H9 (cell line): ENCODE data around the gene BEX4. TPM values are rescaled to one million over a fixed set of nuclear protein-coding genes. Genes with fewer than 3 reads are reported as not detected.
"Not testable (repeated sequence)": the region's sequence is repeated elsewhere in the genome, so short reads cannot be mapped to it uniquely, and the experiment has no call there.

Experiments
- DNase-seq: peaks from one replicate; pipeline ENCODE4 v3.0.0-alpha.2; 2017
- H2AFZ ChIP-seq: one replicate; pipeline ENCODE4 v1.6.1; 2013; ENCODE audit warnings: mild to moderate bottlenecking, low read length, control low read depth, moderate library complexity
- H2AK5ac ChIP-seq: 2 replicates; pipeline ENCODE4 v1.6.1; 2013; ENCODE audit warnings: low read length, control low read depth, mixed read lengths; ENCODE audit not compliant: insufficient read length
- H2BK120ac ChIP-seq: one replicate; pipeline ENCODE4 v1.6.1; 2013; ENCODE audit warnings: low read depth, mild to moderate bottlenecking, low read length, control low read depth, inconsistent platforms; ENCODE audit not compliant: poor library complexity, severe bottlenecking
- H2BK12ac ChIP-seq: 2 replicates; pipeline ENCODE4 v1.6.1; 2013; ENCODE audit warnings: low read length, control low read depth, mixed read lengths, low read depth; ENCODE audit not compliant: insufficient read length
- H2BK15ac ChIP-seq: 2 replicates; pipeline ENCODE4 v1.6.1; 2013; ENCODE audit warnings: low read depth, low read length, control low read depth
- H2BK20ac ChIP-seq: one replicate; pipeline ENCODE4 v1.6.1; 2013; ENCODE audit warnings: low read depth, mild to moderate bottlenecking, low read length, control low read depth, inconsistent platforms; ENCODE audit not compliant: poor library complexity, severe bottlenecking
- H2BK5ac ChIP-seq: 2 replicates; pipeline ENCODE4 v1.6.1; 2013; ENCODE audit warnings: low read length, control low read depth, mixed read lengths; ENCODE audit not compliant: insufficient read length
- H3K14ac ChIP-seq: 2 replicates; pipeline ENCODE4 v1.6.1; 2013; ENCODE audit warnings: low read length, control low read depth; ENCODE audit not compliant: insufficient read depth
- H3K18ac ChIP-seq: 2 replicates; pipeline ENCODE4 v1.6.1; 2013; ENCODE audit warnings: low read depth, mild to moderate bottlenecking, mixed read lengths, low read length, control low read depth; ENCODE audit not compliant: insufficient read length
- H3K23ac ChIP-seq: 2 replicates; pipeline ENCODE4 v1.6.1; 2013; ENCODE audit warnings: low read length, control low read depth, mixed read lengths, low read depth; ENCODE audit not compliant: insufficient read length
- H3K23me2 ChIP-seq: 2 replicates; pipeline ENCODE4 v1.6.1; 2013; ENCODE audit warnings: low read depth, mild to moderate bottlenecking, mixed read lengths, low read length, control low read depth; ENCODE audit not compliant: insufficient read length, poor library complexity, severe bottlenecking
- H3K27ac ChIP-seq: 2 replicates; pipeline ENCODE4 v1.5.1; 2013; ENCODE audit warnings: low read length, control low read depth, mixed read lengths, low read depth; ENCODE audit not compliant: insufficient read length
- H3K27me3 ChIP-seq: 2 replicates; pipeline ENCODE4 v1.6.1; 2013; ENCODE audit warnings: low read length, control low read depth, inconsistent platforms; ENCODE audit not compliant: insufficient read depth
- H3K4ac ChIP-seq: 2 replicates; pipeline ENCODE4 v1.6.1; 2013; ENCODE audit warnings: low read depth, mild to moderate bottlenecking, control low read depth, inconsistent platforms, low read length, moderate library complexity
- H3K4me1 ChIP-seq: 2 replicates; pipeline ENCODE4 v1.6.1; 2013; ENCODE audit warnings: low read length, control low read depth, inconsistent platforms; ENCODE audit not compliant: insufficient read depth
- H3K4me2 ChIP-seq: 2 replicates; pipeline ENCODE4 v1.6.1; 2013; ENCODE audit warnings: low read length, control low read depth, mixed read lengths; ENCODE audit not compliant: insufficient read length, insufficient read depth
- H3K56ac ChIP-seq: 2 replicates; pipeline ENCODE4 v1.6.1; 2013; ENCODE audit warnings: low read depth, mild to moderate bottlenecking, mixed read lengths, low read length, control low read depth; ENCODE audit not compliant: insufficient read length
- H3K79me1 ChIP-seq: 2 replicates; pipeline ENCODE4 v1.6.1; 2013; ENCODE audit warnings: low read depth, mild to moderate bottlenecking, moderate library complexity, low read length, control low read depth, inconsistent platforms; ENCODE audit not compliant: insufficient read depth, poor library complexity, severe bottlenecking
- H3K79me2 ChIP-seq: 2 replicates; pipeline ENCODE4 v1.6.1; 2013; ENCODE audit warnings: low read length, control low read depth, inconsistent platforms; ENCODE audit not compliant: insufficient read depth
- H3K9ac ChIP-seq: 2 replicates; pipeline ENCODE4 v1.6.1; 2013; ENCODE audit warnings: low read length, control low read depth, mixed read lengths; ENCODE audit not compliant: insufficient read length; ENCODE audit errors: extremely low read depth
- H3K9me3 ChIP-seq: one replicate; pipeline ENCODE4 v1.6.1; 2013; ENCODE audit warnings: low read depth, low read length, inconsistent platforms; ENCODE audit not compliant: control insufficient read depth
- H3T11ph ChIP-seq: one replicate; pipeline ENCODE4 v1.6.1; 2013; ENCODE audit warnings: mild to moderate bottlenecking, low read length, control low read depth, inconsistent platforms
- H4K20me1 ChIP-seq: one replicate; pipeline ENCODE4 v1.6.1; 2013; ENCODE audit not compliant: control insufficient read depth, insufficient read length, insufficient read depth
- H4K5ac ChIP-seq: 2 replicates; pipeline ENCODE4 v1.6.1; 2013; ENCODE audit warnings: low read depth, mild to moderate bottlenecking, mixed read lengths, low read length, control low read depth; ENCODE audit not compliant: insufficient read length
- H4K8ac ChIP-seq: replicated peaks from 2 replicates; pipeline ENCODE4 v1.6.1; 2013; ENCODE audit warnings: low read length, control low read depth, mixed read lengths, low read depth; ENCODE audit not compliant: insufficient read length
- H4K91ac ChIP-seq: 2 replicates; pipeline ENCODE4 v1.6.1; 2013; ENCODE audit warnings: low read depth, mild to moderate bottlenecking, moderate library complexity, mixed read lengths, low read length, control low read depth; ENCODE audit not compliant: insufficient read length
- H3K27ac Mint-ChIP-seq, 3 experiments: 2 replicates in 2 of 3; 3 replicates in 1 of 3; pipeline ENCODE4 v1.8.0; 2020 to 2021; ENCODE audit warnings: mixed read lengths in 3 of 3, mild to moderate bottlenecking in 1 of 3, moderate library complexity in 1 of 3
- H3K27me3 Mint-ChIP-seq: 2 replicates; pipeline ENCODE4 v1.8.0; 2021; ENCODE audit warnings: low read depth, mild to moderate bottlenecking, moderate library complexity, mixed read lengths
- H3K36me3 Mint-ChIP-seq, 3 experiments: 2 replicates in 2 of 3; 3 replicates in 1 of 3; pipeline ENCODE4 v1.8.0; 2020 to 2021; ENCODE audit warnings: low read depth in 3 of 3, mixed read lengths in 3 of 3; ENCODE audit not compliant: insufficient read depth in 1 of 3
- H3K4me1 Mint-ChIP-seq, 2 experiments: 2 replicates each; pipeline ENCODE4 v1.8.0; 2020; ENCODE audit warnings: mixed read lengths in 2 of 2
- H3K4me3 Mint-ChIP-seq, 2 experiments: 2 replicates in 1 of 2; 3 replicates in 1 of 2; pipeline ENCODE4 v1.8.0; 2020 to 2021; ENCODE audit warnings: mild to moderate bottlenecking in 2 of 2, mixed read lengths in 2 of 2, moderate library complexity in 1 of 2
- H3K9me3 Mint-ChIP-seq, 2 experiments: 2 replicates in 1 of 2; 3 replicates in 1 of 2; pipeline ENCODE4 v1.8.0; 2020; ENCODE audit warnings: mild to moderate bottlenecking in 2 of 2, mixed read lengths in 2 of 2, moderate library complexity in 1 of 2
- WGBS: extraction: QIAGEN DNeasy Blood & Tissue Kit; methylation state at CpG from one replicate; pipeline ENCODE4 v1.1.7; 2013; ENCODE audit warnings: missing lambda C conversion rate, low lambda C conversion rate, mixed read lengths; ENCODE audit not compliant: insufficient read length; ENCODE audit errors: extremely low coverage; 5-methylcytosine and 5-hydroxymethylcytosine counted together
- total RNA-seq: library from RNA; stranded (reverse); gene quantifications from 2 replicates; pipeline ENCODE4 v1.2.1, GENCODE V29; 2021
- TF ChIP-seq, protein P1 (sequence below): fragments of 200-600 bp; sonication (generic); conservative IDR thresholded peaks from 3 replicates; pipeline ENCODE4 v1.8.0; 2021; ENCODE audit warnings: antibody characterized with exemption, mild to moderate bottlenecking

Gene BEX4
- total RNA-seq, 1 experiment from 2014 or later: 48.2 TPM

GRCh38 chrX:103197721-103198306, 17.1 kb upstream of the BEX4 start:
- H4K20me1 ChIP-seq: no peaks in the 10 kb centered on the region
- H3T11ph ChIP-seq: no peak overlapping the region
- TF ChIP-seq, protein P1, sequence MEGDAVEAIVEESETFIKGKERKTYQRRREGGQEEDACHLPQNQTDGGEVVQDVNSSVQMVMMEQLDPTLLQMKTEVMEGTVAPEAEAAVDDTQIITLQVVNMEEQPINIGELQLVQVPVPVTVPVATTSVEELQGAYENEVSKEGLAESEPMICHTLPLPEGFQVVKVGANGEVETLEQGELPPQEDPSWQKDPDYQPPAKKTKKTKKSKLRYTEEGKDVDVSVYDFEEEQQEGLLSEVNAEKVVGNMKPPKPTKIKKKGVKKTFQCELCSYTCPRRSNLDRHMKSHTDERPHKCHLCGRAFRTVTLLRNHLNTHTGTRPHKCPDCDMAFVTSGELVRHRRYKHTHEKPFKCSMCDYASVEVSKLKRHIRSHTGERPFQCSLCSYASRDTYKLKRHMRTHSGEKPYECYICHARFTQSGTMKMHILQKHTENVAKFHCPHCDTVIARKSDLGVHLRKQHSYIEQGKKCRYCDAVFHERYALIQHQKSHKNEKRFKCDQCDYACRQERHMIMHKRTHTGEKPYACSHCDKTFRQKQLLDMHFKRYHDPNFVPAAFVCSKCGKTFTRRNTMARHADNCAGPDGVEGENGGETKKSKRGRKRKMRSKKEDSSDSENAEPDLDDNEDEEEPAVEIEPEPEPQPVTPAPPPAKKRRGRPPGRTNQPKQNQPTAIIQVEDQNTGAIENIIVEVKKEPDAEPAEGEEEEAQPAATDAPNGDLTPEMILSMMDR: no peak
- no peaks in the 10 kb centered on the region for H3K9me3 ChIP-seq
- no peak overlapping the region for H2BK20ac ChIP-seq
- no peaks in the 10 kb centered on the region for H3K79me1 ChIP-seq
- no peak overlapping the region for H4K91ac ChIP-seq
- no peak overlapping the region for H4K5ac ChIP-seq
- H3K4me2 ChIP-seq: no peak overlapping the region
- Mint-ChIP-seq H3K4me1 (no peaks in the 10 kb centered on the region), H3K4me3 (no peak overlapping the region), H3K27me3 (peaks cover 1% of the 10 kb centered on the region), H3K36me3 (peaks cover 0 to 2% (median 0%) of the 10 kb centered on the region in 3 experiments; a peak in 1 of 7 replicates), H3K9me3 (peaks cover 5 to 60% of the 10 kb centered on the region in 2 experiments), H3K27ac (no peak overlapping the region)
- no peak overlapping the region for H2BK120ac ChIP-seq
- no peak overlapping the region for H3K27ac ChIP-seq
- H3K56ac ChIP-seq: no peak overlapping the region
- H2AK5ac ChIP-seq: no peak overlapping the region
- H3K4me1 ChIP-seq: no peaks in the 10 kb centered on the region
- no peak overlapping the region for H3K14ac ChIP-seq
- no peak overlapping the region for H2AFZ ChIP-seq
- H3K4ac ChIP-seq: no peak overlapping the region
- no peak overlapping the region for H4K8ac ChIP-seq
- no peaks in the 10 kb centered on the region for H3K27me3 ChIP-seq
- H3K23ac ChIP-seq: no peak overlapping the region
- H3K18ac ChIP-seq: no peak overlapping the region
- no peaks in the 10 kb centered on the region for H3K79me2 ChIP-seq
- no peak overlapping the region for H2BK12ac ChIP-seq
- H3K23me2 ChIP-seq: no peaks in the 10 kb centered on the region
- H3K9ac ChIP-seq: no peak overlapping the region
- DNase-seq: no peak
- no peak overlapping the region for H2BK5ac ChIP-seq
- no peak overlapping the region for H2BK15ac ChIP-seq
- WGBS: no CpG with 5 or more reads among the region's 2 CpGs

GRCh38 chrX:103198668-103199067, 16.2 kb upstream of the BEX4 start:
- H2AFZ ChIP-seq, H3K27me3 ChIP-seq, H3K56ac ChIP-seq, H3K4me3 Mint-ChIP-seq, H4K91ac ChIP-seq, H3K4me1 ChIP-seq, H4K5ac ChIP-seq, H4K20me1 ChIP-seq, H2BK120ac ChIP-seq, H3K36me3 Mint-ChIP-seq, H3K4me2 ChIP-seq, H3K79me1 ChIP-seq, H2BK15ac ChIP-seq, H3K79me2 ChIP-seq, H3K14ac ChIP-seq, H3K23me2 ChIP-seq, H4K8ac ChIP-seq, H3T11ph ChIP-seq, DNase-seq, H3K9me3 ChIP-seq, H3K4me1 Mint-ChIP-seq, H3K23ac ChIP-seq, H3K27ac Mint-ChIP-seq, H2BK12ac ChIP-seq, H3K4ac ChIP-seq, H2AK5ac ChIP-seq, H3K27me3 Mint-ChIP-seq, H3K18ac ChIP-seq, H2BK20ac ChIP-seq, H3K27ac ChIP-seq, H3K9ac ChIP-seq, H2BK5ac ChIP-seq: not testable (repeated sequence)
- WGBS: no CpG with 5 or more reads among the region's 4 CpGs
- peaks cover 7 to 58% of the 10 kb centered on the region in 2 experiments for H3K9me3 Mint-ChIP-seq
